ENCODE measurements around the gene ROR2.

- TF ChIP-seq, protein P1, sequence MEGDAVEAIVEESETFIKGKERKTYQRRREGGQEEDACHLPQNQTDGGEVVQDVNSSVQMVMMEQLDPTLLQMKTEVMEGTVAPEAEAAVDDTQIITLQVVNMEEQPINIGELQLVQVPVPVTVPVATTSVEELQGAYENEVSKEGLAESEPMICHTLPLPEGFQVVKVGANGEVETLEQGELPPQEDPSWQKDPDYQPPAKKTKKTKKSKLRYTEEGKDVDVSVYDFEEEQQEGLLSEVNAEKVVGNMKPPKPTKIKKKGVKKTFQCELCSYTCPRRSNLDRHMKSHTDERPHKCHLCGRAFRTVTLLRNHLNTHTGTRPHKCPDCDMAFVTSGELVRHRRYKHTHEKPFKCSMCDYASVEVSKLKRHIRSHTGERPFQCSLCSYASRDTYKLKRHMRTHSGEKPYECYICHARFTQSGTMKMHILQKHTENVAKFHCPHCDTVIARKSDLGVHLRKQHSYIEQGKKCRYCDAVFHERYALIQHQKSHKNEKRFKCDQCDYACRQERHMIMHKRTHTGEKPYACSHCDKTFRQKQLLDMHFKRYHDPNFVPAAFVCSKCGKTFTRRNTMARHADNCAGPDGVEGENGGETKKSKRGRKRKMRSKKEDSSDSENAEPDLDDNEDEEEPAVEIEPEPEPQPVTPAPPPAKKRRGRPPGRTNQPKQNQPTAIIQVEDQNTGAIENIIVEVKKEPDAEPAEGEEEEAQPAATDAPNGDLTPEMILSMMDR (IDR thresholded peaks at IDR 0.05) = no peak
- TF ChIP-seq POLR2A (IDR thresholded peaks at IDR 0.05) = no peak
These were observed 379.0 kb downstream of the ROR2 start for GRCh38 chr9:91571036-91571435.

Data from thyroid gland (tissue), 4 donors.